ENCODE measurements around the gene SOX13. TPM values are rescaled to one million over a fixed set of nuclear protein-coding genes. Genes with fewer than 3 reads are reported as not detected.
A peak's percentile ranks its signal among the peaks of the same experiment; 100 is the strongest.

The SOX13 gene
- total and polyA plus RNA-seq, 3 experiments from 2014 or later, result 3.1 to 5.5 (median 3.1) TPM

GRCh38 chr1:204115116-204115515, 42.2 kb downstream of the SOX13 start:
- Histone ChIP-seq H3K4me3 (ENCODE audit: low read length) (no peak overlapping the region), H3K27me3 (ENCODE audit: insufficient read depth, low read length, poor library complexity, severe bottlenecking) (no peaks in the 10 kb centered on the region), H3K4me1 (ENCODE audit: insufficient read depth, low read length) (no peaks in the 10 kb centered on the region), H3K27ac (ENCODE audit: low read depth, low read length) (no peak overlapping the region), H3K36me3 (ENCODE audit: insufficient read depth, low read length) (no peaks in the 10 kb centered on the region), H3K9me3 (ENCODE audit: low read length) (no peaks in the 10 kb centered on the region)
- no peak overlapping the region for H3K4me3 Mint-ChIP-seq
- H3K4me1 Mint-ChIP-seq, result peaks cover 0 to 3% (median 1%) of the 10 kb centered on the region in 3 donors
- peak overlapping the region in 1 of 8 donors; percentile 11 for H3K27ac Mint-ChIP-seq
- DNase-seq, result no peak
- no peaks in the 10 kb centered on the region for H3K27me3 Mint-ChIP-seq
- ChIA-PET CTCF (interaction anchor here (0.9 kb wide), 1 partner anchor 10 kb away, joined by 3 read pairs; no protein-coding TSS in a partner anchor), POLR2A (no interaction called here)
- no peaks in the 10 kb centered on the region for H3K9me3 Mint-ChIP-seq
- H3K36me3 Mint-ChIP-seq, result peaks cover 0 to 3% (median 2%) of the 10 kb centered on the region in 3 donors

DNA sequence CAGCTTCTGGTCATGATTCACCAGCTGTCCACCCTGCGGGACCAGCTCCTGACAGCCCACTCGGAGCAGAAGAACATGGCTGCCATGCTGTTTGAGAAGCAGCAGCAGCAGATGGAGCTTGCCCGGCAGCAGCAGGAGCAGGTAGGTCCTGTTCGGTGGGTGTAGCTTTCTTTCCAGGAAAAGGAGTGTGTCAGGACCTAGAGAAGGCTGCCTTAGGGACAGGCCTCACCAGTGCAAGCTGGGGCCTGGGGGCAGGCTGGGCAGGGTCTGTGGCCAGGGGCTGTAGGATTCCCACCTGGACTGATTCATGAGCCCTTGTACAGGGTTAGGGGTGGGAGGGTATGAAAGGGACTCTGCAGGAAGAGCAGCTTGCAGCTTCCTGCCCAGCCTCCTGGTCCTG, 43.6 kb downstream of the SOX13 start:
- H3K27me3 Mint-ChIP-seq, result no peaks in the 10 kb centered on the region
- H3K27ac Mint-ChIP-seq, result no peak overlapping the region
- peaks cover 0 to 3% (median 1%) of the 10 kb centered on the region in 3 donors for H3K4me1 Mint-ChIP-seq
- Histone ChIP-seq H3K4me1 (ENCODE audit: insufficient read depth, low read length) (no peaks in the 10 kb centered on the region), H3K36me3 (ENCODE audit: insufficient read depth, low read length) (no peaks in the 10 kb centered on the region), H3K4me3 (ENCODE audit: low read length) (no peak overlapping the region), H3K27me3 (ENCODE audit: insufficient read depth, low read length, poor library complexity, severe bottlenecking) (no peaks in the 10 kb centered on the region), H3K9me3 (ENCODE audit: low read length) (no peaks in the 10 kb centered on the region), H3K27ac (ENCODE audit: low read depth, low read length) (no peak overlapping the region)
- ChIA-PET POLR2A (no interaction called here), CTCF (interaction anchor here (0.6 to 1.4 kb wide), 3 partner anchors 13 to 389 kb away, joined by 3 to 5 read pairs (median 3); no protein-coding TSS in a partner anchor)
- no peak overlapping the region for H3K4me3 Mint-ChIP-seq
- no peaks in the 10 kb centered on the region for H3K9me3 Mint-ChIP-seq
- peaks cover 0 to 3% (median 2%) of the 10 kb centered on the region in 3 donors for H3K36me3 Mint-ChIP-seq
- DNase-seq, result no peak

DNA sequence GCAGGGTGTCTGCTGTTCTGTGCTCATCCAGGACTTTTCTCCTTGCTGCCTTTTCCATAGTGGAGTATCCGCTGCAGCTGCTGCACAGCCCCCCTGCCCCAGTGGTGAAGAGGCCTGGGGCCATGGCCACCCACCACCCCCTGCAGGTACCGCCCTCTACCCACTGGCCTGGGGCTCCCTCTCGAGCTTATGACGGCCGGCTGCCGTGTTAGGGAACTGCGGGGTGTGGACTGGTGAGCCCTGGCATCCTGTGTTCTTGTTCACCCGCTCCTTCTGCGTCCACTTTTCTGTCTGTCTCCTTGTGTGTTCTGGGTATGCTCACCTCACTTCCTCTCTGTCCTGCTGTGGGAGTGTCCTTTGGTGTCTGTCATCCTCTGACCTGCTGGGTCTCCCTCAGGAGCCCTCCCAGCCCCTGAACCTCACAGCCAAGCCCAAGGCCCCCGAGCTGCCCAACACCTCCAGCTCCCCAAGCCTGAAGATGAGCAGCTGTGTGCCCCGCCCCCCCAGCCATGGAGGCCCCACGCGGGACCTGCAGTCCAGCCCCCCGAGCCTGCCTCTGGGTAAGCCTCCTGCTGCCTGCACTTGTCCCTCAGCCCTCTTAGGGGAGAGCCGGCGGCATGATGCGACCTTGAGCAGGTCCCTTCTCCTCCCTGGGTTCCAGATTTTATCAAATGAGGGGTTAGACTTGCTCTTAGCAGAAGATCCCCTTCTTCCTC, 49.1 kb downstream of the SOX13 start:
- Histone ChIP-seq H3K4me3 (ENCODE audit: low read length) (no peak overlapping the region), H3K4me1 (ENCODE audit: insufficient read depth, low read length) (no peaks in the 10 kb centered on the region), H3K36me3 (ENCODE audit: insufficient read depth, low read length) (no peaks in the 10 kb centered on the region), H3K27ac (ENCODE audit: low read depth, low read length) (no peak overlapping the region), H3K27me3 (ENCODE audit: insufficient read depth, low read length, poor library complexity, severe bottlenecking) (no peaks in the 10 kb centered on the region), H3K9me3 (ENCODE audit: low read length) (no peaks in the 10 kb centered on the region)
- H3K27me3 Mint-ChIP-seq, result no peaks in the 10 kb centered on the region
- ChIA-PET POLR2A (no interaction called here), CTCF (no interaction called here)
- DNase-seq, result no peak
- H3K27ac Mint-ChIP-seq, result peak overlapping the region in 1 of 8 donors; percentile 50
- peaks cover 0 to 9% (median 1%) of the 10 kb centered on the region in 3 donors for H3K36me3 Mint-ChIP-seq
- no peaks in the 10 kb centered on the region for H3K9me3 Mint-ChIP-seq
- H3K4me3 Mint-ChIP-seq, result no peak overlapping the region
- peaks cover 0 to 1% (median 0%) of the 10 kb centered on the region in 3 donors for H3K4me1 Mint-ChIP-seq

- Histone ChIP-seq H3K36me3 (ENCODE audit: insufficient read depth, low read length) (no peaks in the 10 kb centered on the region), H3K4me3 (ENCODE audit: low read length) (no peak overlapping the region), H3K27ac (ENCODE audit: low read depth, low read length) (no peak overlapping the region), H3K27me3 (ENCODE audit: insufficient read depth, low read length, poor library complexity, severe bottlenecking) (no peaks in the 10 kb centered on the region), H3K4me1 (ENCODE audit: insufficient read depth, low read length) (no peaks in the 10 kb centered on the region), H3K9me3 (ENCODE audit: low read length) (no peaks in the 10 kb centered on the region)
- Mint-ChIP-seq H3K27ac (peak overlapping the region in 3 of 8 donors; percentile 6 to 70 (median 47)), H3K36me3 (peaks cover 0 to 9% (median 1%) of the 10 kb centered on the region in 3 donors), H3K4me1 (peaks cover 3% of the 10 kb centered on the region in 3 donors), H3K27me3 (no peaks in the 10 kb centered on the region), H3K9me3 (no peaks in the 10 kb centered on the region), H3K4me3 (no peak overlapping the region)
- POLR2A ChIA-PET, result no interaction called here
- no peak for DNase-seq
- CTCF ChIA-PET, result no interaction called here
These were observed 50.5 kb downstream of the SOX13 start for GRCh38 chr1:204123376-204123775.

DNA sequence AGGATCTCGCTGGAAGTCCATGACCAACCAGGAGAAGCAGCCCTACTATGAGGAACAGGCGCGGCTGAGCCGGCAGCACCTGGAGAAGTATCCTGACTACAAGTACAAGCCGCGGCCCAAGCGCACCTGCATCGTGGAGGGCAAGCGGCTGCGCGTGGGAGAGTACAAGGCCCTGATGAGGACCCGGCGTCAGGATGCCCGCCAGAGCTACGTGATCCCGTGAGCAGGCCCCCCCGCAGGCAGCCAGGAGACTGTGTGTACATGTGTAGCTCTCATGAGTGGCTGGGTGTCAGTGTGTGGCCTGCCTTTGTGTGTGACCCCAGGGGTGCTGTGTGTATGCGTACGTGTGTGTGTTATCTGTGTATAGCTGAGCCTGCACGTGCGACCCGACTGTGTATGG, 51.7 kb downstream of the SOX13 start:
- no peak for DNase-seq
- Mint-ChIP-seq H3K4me1 (peaks cover 10 to 13% (median 13%) of the 10 kb centered on the region in 3 donors), H3K4me3 (no peak overlapping the region), H3K36me3 (peaks cover 0 to 7% (median 0%) of the 10 kb centered on the region in 3 donors), H3K27ac (peak overlapping the region in 2 of 8 donors; percentile 51 to 64), H3K27me3 (no peaks in the 10 kb centered on the region), H3K9me3 (no peaks in the 10 kb centered on the region)
- Histone ChIP-seq H3K4me3 (ENCODE audit: low read length) (no peak overlapping the region), H3K27me3 (ENCODE audit: insufficient read depth, low read length, poor library complexity, severe bottlenecking) (no peaks in the 10 kb centered on the region), H3K36me3 (ENCODE audit: insufficient read depth, low read length) (no peaks in the 10 kb centered on the region), H3K4me1 (ENCODE audit: insufficient read depth, low read length) (peaks cover 4% of the 10 kb centered on the region), H3K9me3 (ENCODE audit: low read length) (no peaks in the 10 kb centered on the region), H3K27ac (ENCODE audit: low read depth, low read length) (no peak overlapping the region)
- ChIA-PET POLR2A (no interaction called here), CTCF (interaction anchor here (0.6 kb wide), 1 partner anchor 9 kb away, joined by 3 read pairs; no protein-coding TSS in a partner anchor)

DNA sequence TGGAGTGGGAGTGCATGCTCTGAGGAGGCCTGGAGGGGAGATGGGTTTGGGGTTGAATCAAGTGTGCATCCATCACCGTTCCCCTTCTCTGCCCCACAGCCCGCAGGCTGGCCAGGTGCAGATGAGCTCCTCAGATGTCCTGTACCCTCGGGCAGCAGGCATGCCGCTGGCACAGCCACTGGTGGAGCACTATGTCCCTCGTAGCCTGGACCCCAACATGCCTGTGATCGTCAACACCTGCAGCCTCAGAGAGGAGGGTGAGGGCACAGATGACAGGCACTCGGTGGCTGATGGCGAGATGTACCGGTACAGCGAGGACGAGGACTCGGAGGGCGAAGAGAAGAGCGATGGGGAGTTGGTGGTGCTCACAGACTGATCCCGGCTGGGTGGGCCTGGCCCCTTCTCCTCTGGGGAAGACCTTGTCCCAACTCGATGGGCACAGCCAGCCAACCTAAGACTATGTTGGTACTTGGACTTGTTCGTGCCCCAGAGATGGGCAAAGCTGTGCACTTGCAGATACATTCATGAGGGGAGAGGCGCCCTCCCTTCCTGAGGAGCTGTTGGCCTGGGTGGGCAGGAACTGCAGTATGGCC, 52.9 kb downstream of the SOX13 start:
- POLR2A ChIA-PET, result no interaction called here
- H3K27me3 ChIP-seq (ENCODE audit: insufficient read depth, low read length, poor library complexity, severe bottlenecking), result no peaks in the 10 kb centered on the region
- no peak overlapping the region for H3K4me3 Mint-ChIP-seq
- H3K27ac ChIP-seq (ENCODE audit: low read depth, low read length), result no peak overlapping the region
- no peak overlapping the region for H3K4me3 ChIP-seq (ENCODE audit: low read length)
- peaks cover 10 to 13% (median 13%) of the 10 kb centered on the region in 3 donors for H3K4me1 Mint-ChIP-seq
- CTCF ChIA-PET, result no interaction called here
- no peaks in the 10 kb centered on the region for H3K9me3 ChIP-seq (ENCODE audit: low read length)
- no peak for DNase-seq
- H3K9me3 Mint-ChIP-seq, result no peaks in the 10 kb centered on the region
- H3K27ac Mint-ChIP-seq, result peak overlapping the region in 1 of 8 donors; percentile 7
- H3K36me3 ChIP-seq (ENCODE audit: insufficient read depth, low read length), result no peaks in the 10 kb centered on the region
- H3K4me1 ChIP-seq (ENCODE audit: insufficient read depth, low read length), result peaks cover 4% of the 10 kb centered on the region
- peaks cover 0 to 2% of the 10 kb centered on the region in 2 donors for H3K27me3 Mint-ChIP-seq
- H3K36me3 Mint-ChIP-seq, result peaks cover 0 to 7% (median 0%) of the 10 kb centered on the region in 3 donors

DNA sequence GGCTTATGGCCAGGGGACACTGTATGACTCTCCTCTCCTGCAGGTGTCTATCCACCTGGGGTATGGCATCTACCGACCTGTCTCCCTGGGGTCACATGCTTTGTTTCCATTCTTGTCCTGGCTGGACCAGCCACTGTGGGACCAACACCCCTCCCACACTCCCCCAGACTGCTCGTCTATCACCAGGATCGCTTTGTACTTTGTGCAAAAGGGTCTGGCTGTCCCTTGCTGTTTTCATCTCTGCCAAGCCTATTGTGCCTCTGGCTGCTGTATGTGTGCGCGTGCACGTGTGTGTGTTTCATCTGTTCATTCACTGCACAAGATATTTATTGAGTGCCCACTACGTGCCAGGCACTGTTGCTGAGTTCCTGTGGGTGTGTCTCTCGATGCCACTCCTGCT, 53.5 kb downstream of the SOX13 start:
- Histone ChIP-seq H3K4me1 (ENCODE audit: insufficient read depth, low read length) (peaks cover 4% of the 10 kb centered on the region), H3K27me3 (ENCODE audit: insufficient read depth, low read length, poor library complexity, severe bottlenecking) (no peaks in the 10 kb centered on the region), H3K36me3 (ENCODE audit: insufficient read depth, low read length) (no peaks in the 10 kb centered on the region), H3K27ac (ENCODE audit: low read depth, low read length) (no peak overlapping the region), H3K9me3 (ENCODE audit: low read length) (no peaks in the 10 kb centered on the region), H3K4me3 (ENCODE audit: low read length) (no peak overlapping the region)
- H3K4me1 Mint-ChIP-seq, result peaks cover 10 to 13% (median 13%) of the 10 kb centered on the region in 3 donors
- no peaks in the 10 kb centered on the region for H3K9me3 Mint-ChIP-seq
- H3K4me3 Mint-ChIP-seq, result no peak overlapping the region
- DNase-seq, result no peak
- ChIA-PET POLR2A (no interaction called here), CTCF (no interaction called here)
- H3K27ac Mint-ChIP-seq, result peak overlapping the region in 2 of 8 donors; percentile 43 to 66
- H3K27me3 Mint-ChIP-seq, result peaks cover 0 to 2% of the 10 kb centered on the region in 2 donors
- peaks cover 0 to 7% (median 0%) of the 10 kb centered on the region in 3 donors for H3K36me3 Mint-ChIP-seq

DNA sequence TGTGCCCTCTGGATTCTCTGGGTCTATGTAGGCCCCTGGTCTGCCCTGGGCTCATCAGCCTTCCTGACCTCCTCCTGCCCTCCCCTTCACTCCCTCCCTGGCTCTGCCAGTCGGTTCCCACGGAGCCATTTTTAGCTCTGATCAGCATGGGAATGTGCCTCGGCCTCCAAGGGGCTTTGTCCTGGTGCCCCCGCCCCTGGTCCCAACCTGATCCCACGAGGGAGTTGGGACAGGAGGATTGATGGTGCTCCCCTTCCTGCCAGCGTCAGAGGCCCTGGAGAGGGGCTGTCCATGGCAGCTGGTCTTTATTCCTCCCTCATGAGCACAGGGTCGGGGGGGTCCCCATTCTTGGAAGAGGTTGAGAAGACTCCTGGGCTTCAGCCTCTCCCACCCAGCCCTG, 54.0 kb downstream of the SOX13 start:
- ChIA-PET CTCF (interaction anchor here (3.3 kb wide), 1 partner anchor 267 kb away, joined by 24 read pairs; the partner anchor contains the start of gene SNRPE), POLR2A (no interaction called here)
- H3K27ac Mint-ChIP-seq, result no peak overlapping the region
- no peak overlapping the region for H3K27ac ChIP-seq (ENCODE audit: low read depth, low read length)
- no peak for DNase-seq
- no peaks in the 10 kb centered on the region for H3K9me3 ChIP-seq (ENCODE audit: low read length)
- H3K36me3 ChIP-seq (ENCODE audit: insufficient read depth, low read length), result no peaks in the 10 kb centered on the region
- H3K9me3 Mint-ChIP-seq, result no peaks in the 10 kb centered on the region
- H3K4me1 Mint-ChIP-seq, result peaks cover 10 to 13% (median 13%) of the 10 kb centered on the region in 3 donors
- no peaks in the 10 kb centered on the region for H3K27me3 ChIP-seq (ENCODE audit: insufficient read depth, low read length, poor library complexity, severe bottlenecking)
- peaks cover 0 to 7% (median 0%) of the 10 kb centered on the region in 3 donors for H3K36me3 Mint-ChIP-seq
- H3K4me1 ChIP-seq (ENCODE audit: insufficient read depth, low read length), result peaks cover 4% of the 10 kb centered on the region
- no peak overlapping the region for H3K4me3 Mint-ChIP-seq
- peaks cover 0 to 2% of the 10 kb centered on the region in 2 donors for H3K27me3 Mint-ChIP-seq
- H3K4me3 ChIP-seq (ENCODE audit: low read length), result no peak overlapping the region
